NCI-H2171 (cell line): ENCODE data around the gene IPO11.
A peak's percentile ranks its signal among the peaks of the same experiment; 100 is the strongest.

Experiments
- DNase-seq: peaks from one replicate; lab custom pipeline; 2025; lab: John Stamatoyannopoulos, UW

The IPO11 gene

GRCh38 chr5:62412549-62413329 is at the start of gene IPO11:
Gene IPO11, plus strand, starts transcription at chr5:62412763. Its CDS starts 24,517 bp downstream, at chr5:62437280.
- peak; percentile 93 for DNase-seq

GRCh38 chr5:62369039-62369438 is 43.5 kb upstream of the IPO11 start:
- no peak for DNase-seq

GRCh38 chr5:62371409-62371808 is 41.2 kb upstream of the IPO11 start:
- no peak for DNase-seq

DNA sequence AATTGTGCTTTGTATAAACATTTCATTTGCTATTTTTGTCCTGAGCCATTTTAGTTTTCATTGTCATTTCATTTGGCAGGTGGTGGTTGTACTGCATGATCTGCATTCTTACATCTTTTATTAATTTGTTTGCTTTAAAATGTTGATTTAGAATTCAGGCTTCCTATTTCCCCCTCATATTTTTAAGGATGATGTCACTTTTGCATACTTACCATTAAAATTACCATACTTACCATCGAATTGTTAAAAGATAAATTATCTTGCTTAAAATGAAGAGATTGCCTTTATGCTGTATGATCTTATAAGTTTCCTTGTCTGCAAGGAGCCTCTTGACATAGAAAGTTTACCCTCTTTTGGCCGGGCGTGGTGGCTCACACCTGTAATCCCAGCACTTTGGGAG is 40.0 kb upstream of the IPO11 start:
- DNase-seq: no peak

DNA sequence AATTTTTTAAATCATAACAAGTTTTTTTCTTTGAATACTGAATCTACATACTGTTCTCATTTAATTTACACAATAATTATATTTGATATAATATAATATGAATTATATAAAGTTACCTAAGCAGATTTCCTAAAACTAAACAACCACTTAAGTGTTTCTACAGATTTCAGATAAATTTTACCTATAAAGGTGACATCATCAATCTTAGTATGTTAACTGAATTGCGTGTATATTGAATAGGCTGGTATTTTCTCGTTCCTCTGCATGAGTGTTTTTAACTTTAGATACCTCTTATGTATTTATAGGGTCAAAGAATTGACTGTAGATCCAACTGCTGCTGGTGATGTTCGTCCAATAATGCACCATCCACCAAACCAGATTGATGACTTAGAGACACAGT is 39.2 kb upstream of the IPO11 start:
- no peak for DNase-seq

GRCh38 chr5:62374090-62374489 is 38.5 kb upstream of the IPO11 start:
- DNase-seq: no peak

DNA sequence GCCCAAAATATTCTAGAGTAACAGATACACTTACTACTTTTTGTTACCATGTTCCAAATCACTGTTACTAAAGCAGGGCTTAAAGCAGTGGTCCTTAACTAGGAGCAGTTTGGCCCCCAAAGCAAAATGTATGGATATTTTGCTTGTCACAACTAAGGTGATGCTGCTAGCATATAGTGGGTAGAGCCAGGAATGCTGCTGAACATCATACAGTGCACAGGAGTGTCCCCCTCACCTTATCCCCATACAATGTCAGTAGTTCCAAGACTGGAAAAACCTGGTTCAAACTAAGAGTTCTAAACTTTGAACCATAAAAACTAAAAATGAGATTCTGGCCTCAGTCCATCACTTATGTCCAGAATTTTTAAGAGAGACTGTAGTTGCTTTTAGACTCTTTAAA is 36.9 kb upstream of the IPO11 start:
- DNase-seq: no peak

DNA sequence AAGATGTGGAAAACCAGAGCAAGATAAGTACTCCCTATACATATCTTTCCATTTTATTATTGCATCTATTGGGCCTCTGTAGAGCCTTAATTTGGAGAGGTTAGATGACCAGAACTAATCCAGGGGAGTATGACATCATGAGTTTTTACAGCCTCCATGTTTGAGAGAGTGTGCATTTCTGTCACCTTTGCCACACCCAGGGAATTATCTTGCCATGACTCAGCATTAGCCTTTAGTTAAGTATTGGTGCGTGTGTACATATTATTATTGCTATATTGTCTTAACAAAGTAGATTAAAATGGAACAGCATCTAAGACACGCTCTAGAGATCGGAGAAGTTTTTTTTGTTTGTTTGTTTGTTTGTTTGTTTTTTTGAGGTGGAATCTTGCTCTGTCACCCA is 36.5 kb upstream of the IPO11 start:
- no peak for DNase-seq

GRCh38 chr5:62385131-62385530 is 27.4 kb upstream of the IPO11 start:
- no peak for DNase-seq

DNA sequence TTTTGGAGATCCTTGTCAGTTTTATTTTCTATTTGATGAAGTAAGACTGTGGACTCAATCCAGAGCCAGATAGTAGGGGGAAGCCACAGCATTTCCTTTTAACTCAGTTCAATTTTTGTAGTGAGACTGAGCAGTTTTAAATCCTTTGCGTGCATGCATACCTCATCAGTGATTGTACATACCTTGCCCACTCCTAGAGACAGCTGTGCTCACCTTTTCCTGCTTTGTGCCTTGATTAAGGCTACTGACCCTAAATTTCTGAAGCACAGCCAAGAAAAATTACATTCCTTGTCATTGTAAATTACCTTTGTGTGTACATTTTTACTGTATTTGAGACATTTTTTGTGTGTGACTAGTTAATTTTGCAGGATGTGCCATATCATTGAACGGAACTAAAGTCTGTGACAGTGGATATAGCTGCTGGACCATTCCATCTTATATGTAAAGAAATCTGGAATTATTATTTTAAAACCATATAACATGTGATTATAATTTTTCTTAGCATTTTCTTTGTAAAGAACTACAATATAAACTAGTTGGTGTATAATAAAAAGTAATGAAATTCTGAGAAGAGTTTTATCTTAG is 26.7 kb upstream of the IPO11 start:
- DNase-seq: no peak

- DNase-seq: no peak
Measured at GRCh38 chr5:62386824-62387223, 25.7 kb upstream of the IPO11 start.

DNA sequence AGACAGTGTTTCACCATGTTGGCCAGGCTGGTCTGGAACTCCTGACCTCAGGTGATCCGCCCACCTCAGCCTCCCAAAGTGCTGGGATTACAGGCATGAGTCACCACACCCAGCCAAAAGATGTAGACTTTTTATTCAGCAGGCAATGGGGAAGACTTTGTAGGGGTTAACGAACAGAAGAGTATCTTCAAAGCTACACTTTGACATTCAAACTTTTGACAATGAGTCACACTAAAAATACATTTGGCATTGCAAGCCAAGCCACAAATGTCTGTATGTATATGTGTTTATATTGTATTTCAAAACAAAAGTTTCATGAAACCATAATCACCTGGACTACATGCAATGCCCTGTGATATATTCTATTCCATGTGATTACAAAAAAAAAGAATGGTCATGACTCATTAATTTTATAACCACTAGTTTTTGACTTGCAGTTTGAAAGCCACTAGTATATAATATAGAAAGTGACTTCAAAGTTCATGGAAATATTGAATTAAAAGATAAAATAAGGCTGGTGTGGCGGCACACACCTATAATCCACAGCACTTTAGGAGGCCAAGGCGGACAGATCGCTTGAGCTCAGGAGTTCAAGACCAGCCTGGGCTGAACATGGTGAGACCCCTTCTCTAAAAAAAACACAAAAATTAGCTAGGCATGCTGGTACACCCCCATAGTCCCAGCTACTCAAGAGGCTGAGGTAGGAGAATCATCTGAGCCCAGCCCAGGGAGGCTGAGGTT is 17.2 kb upstream of the IPO11 start:
- DNase-seq: no peak

DNA sequence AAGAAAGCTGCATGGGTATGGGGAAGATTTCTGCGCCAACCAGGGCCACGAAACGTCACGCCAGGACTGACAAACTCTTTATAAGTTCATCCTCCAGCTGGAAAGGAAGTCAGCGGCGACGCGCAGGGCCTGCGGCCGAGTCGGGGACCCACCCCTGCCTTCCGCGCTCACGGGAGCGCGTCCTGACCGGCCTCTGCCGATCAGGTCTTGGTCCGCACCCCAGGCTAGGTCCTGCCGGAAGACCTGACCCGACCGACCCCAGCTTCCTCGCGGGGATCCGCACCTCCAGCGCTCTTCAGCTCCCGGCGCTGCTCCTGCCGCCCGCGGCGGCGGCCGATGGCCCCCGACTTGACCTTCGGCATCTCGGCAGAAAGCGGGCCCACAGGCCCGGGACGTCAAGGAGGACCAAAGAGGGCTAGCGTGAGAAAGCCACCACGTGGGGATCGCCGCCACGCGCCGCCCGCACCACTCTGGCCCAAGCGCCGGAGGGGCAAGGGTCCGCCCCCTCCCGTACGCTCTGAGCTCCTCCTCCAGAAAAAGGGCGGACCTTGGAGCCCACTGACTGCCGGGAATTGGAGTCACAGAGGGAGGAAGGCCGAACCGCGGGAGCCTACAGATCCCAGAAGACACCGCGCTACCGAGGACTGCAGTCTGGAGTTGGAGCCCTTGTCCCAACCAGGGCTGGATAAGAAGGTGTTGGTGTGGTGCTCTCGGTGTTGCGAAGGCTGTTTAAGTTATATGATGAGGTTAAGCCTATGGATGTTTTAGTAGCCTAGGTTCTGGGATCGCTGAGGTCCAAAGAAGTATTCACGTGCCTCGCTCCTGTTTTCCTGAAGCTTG is 8.9 kb upstream of the IPO11 start, which contains the start of gene DIMT1:
DIMT1 (minus strand) TSS at position 495 of the 840 bp plus-strand sequence; CDS start at position 362, 133 bp downstream.
- DNase-seq: peak; percentile 83

GRCh38 chr5:62413711-62414110 is 1.1 kb downstream of the IPO11 start:
- no peak for DNase-seq

GRCh38 chr5:62418462-62419076 is 6.0 kb downstream of the IPO11 start:
- DNase-seq: no peak

DNA sequence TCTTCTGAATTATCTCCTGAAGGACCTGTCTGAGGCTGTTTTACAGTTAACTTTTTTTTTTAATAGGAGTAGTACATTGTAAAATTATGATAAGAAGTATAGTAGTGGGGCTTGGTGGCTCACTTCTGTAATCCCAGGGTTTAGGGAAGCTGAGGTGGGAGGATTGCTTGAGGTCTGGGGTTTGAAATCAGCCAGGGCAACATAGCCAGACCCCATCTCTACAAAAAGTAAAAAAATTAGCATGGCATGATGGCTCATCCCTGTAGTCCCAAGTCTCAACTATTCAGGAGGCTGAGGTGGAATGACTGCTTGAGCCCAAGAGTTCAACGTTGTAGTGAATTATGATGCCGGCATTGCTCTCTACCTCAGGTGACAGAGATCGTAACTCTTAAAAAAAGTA is 7.0 kb downstream of the IPO11 start:
- no peak for DNase-seq

DNA sequence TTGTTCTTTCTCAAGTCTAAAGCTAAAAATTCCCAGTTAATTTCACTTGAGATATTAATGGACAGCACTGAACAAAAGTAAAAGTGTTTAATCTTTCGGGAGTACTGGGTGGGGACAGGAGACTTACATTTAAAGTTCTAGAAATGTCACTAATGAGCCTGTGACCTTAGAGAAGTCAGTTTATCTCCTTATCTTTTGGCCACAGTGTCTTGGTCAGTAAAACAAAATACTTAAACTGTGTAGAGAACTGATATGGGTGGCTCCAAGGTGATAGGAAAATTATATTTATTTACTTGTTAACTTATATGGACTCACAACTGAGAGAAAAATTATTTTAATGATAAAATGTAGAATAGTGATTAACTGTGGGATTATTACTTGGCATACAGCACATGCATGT is 8.9 kb downstream of the IPO11 start:
- DNase-seq: no peak

DNA sequence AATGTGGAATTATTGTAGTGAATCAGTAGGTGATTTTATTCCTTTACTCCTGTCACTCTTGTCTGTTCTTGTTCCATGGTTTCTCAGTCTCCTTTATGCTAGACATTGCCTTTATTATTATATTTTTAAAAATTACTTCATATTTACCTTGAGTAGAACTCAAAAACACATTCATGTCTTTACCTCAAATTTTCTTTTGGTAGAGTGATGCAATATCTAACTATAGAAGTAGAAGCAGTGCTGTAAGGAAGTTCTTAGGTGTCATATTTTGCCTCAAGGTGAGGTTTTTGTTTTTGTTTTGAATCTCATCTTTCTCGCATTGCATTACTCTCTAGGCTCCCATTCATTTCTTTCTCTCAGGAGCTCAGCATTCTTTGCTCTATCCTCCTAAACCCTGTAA is 12.2 kb downstream of the IPO11 start:
- no peak for DNase-seq

DNA sequence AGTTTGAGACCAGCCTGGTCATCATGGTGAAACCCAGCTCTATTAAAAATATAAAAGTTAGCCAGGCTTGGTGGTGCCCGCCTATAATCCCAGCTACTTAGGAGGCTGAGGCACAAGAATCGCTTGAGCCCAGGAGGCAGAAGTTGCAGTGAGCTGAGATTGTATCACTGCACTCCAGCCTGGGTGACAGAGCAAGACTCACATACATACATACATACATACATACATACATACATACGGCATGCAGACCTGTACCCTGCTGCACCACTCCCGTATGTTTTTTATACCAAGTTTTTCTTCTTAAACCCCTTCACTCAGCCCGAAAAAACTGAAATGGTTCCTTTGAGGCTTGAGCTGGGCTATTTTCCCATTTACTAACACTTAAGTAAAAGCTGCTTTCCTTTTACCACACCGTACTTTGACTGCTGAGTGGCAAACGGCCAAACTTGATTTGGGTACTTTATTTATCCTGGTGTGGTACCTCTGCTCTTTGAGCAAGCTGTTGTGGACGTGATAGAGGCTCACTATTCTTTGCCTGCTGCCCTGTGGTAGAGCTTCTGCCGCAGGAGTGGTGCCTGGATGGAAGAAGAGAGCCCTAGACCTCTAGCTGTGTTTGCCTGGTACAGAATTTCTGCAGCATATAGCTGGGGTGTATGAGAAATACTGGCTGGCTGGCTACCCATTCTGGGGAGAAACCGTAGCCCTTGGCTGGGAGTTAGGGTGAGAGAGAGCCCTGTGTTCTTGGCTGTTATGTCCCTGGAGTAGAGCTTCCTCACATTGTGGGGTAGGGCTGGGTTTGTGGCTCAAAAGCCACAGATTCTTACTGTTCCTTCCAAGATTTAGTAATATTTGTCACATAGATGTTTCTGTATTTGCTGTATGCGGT is 19.4 kb downstream of the IPO11 start:
- DNase-seq: no peak

GRCh38 chr5:62432621-62433064 is 20.1 kb downstream of the IPO11 start:
- no peak for DNase-seq

DNA sequence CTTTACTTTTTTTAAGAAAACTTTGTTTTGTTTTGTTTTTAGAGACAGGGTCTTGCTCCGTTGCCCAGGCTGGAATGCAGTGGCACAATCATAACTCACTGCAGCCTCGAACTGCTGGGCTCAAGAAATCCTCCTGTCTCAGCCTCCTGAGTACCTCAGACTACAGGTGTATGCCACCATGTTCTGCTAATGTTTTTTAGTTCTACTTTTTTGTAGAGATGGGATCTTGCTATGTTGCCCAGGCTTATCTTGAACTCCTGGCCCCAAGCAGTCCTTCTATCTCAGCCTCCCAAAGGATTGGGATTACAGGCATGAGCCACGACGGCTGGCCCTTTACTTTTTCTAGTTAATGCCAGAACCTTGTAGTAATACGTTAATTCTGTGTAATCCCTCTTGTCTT is 36.0 kb downstream of the IPO11 start:
- DNase-seq: no peak
